ENCODE results near the gene GPATCH3.
"Not testable (repeated sequence)": the region's sequence is repeated elsewhere in the genome, so short reads cannot be mapped to it uniquely, and the experiment has no call there.

The GPATCH3 gene

GRCh38 chr1:26874896-26875295 lies 25.4 kb downstream of the GPATCH3 start:
- Histone ChIP-seq H3K4me3 (ENCODE audit: severe bottlenecking) (no peak overlapping the region), H3K36me3 (ENCODE audit: low read depth) (peaks cover 35% of the 10 kb centered on the region), H3K27me3 (ENCODE audit: insufficient read depth, poor library complexity, severe bottlenecking) (no peaks in the 10 kb centered on the region), H3K9me3 (ENCODE audit: severe bottlenecking) (peaks cover 2% of the 10 kb centered on the region), H3K4me1 (ENCODE audit: insufficient read depth, poor library complexity, severe bottlenecking) (peaks cover 19% of the 10 kb centered on the region), H3K27ac (ENCODE audit: poor library complexity, severe bottlenecking) (peak overlapping the region; percentile 74)
- DNase-seq (ENCODE audit: low spot score) (no peak), ATAC-seq (ENCODE audit: low read depth) (no peak)
- no peak for TF ChIP-seq CTCF (IDR thresholded peaks at IDR 0.05; ENCODE audit: poor library complexity, severe bottlenecking)

DNA sequence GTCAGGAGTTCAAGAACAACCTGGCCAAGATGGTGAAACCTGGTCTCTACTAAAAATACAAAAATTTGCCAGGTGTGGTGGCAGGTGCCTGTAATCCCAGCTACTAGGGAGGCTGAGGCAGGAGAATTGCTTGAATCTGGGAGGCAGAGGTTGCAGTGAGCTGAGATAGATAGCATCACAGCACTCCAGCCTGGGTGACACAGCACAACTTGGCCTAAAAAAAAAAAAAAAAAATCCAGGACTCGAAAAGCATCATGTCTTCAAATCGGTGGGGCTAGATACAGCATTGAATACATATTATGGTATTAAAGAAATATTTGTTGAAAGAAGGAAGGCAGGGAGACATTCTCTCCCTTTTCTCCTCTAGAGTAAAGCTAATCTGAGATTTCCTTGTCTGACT lies 27.2 kb downstream of the GPATCH3 start:
- not testable (repeated sequence) for H3K9me3 ChIP-seq (ENCODE audit: severe bottlenecking); DNase-seq (ENCODE audit: low spot score); H3K4me3 ChIP-seq (ENCODE audit: severe bottlenecking); H3K27me3 ChIP-seq (ENCODE audit: insufficient read depth, poor library complexity, severe bottlenecking); ATAC-seq (ENCODE audit: low read depth)
- Histone ChIP-seq H3K4me1 (ENCODE audit: insufficient read depth, poor library complexity, severe bottlenecking) (peaks cover 19% of the 10 kb centered on the region), H3K36me3 (ENCODE audit: low read depth) (peaks cover 17% of the 10 kb centered on the region), H3K27ac (ENCODE audit: poor library complexity, severe bottlenecking) (peak overlapping the region; percentile 74)

- peak overlapping the region; percentile 80 for H3K4me3 ChIP-seq (ENCODE audit: severe bottlenecking)
- DNase-seq (ENCODE audit: low spot score) (peak; percentile 99), ATAC-seq (ENCODE audit: low read depth) (peak; percentile 70)
- no peak for TF ChIP-seq CTCF (IDR thresholded peaks at IDR 0.05; ENCODE audit: poor library complexity, severe bottlenecking)
- peaks cover 36% of the 10 kb centered on the region for H3K4me1 ChIP-seq (ENCODE audit: insufficient read depth, poor library complexity, severe bottlenecking)
- H3K9me3 ChIP-seq (ENCODE audit: severe bottlenecking): no peaks in the 10 kb centered on the region
- H3K36me3 ChIP-seq (ENCODE audit: low read depth): peaks cover 15% of the 10 kb centered on the region
- H3K27me3 ChIP-seq (ENCODE audit: insufficient read depth, poor library complexity, severe bottlenecking): no peaks in the 10 kb centered on the region
- peak overlapping the region; percentile 98 for H3K27ac ChIP-seq (ENCODE audit: poor library complexity, severe bottlenecking)
Observed at GRCh38 chr1:26864610-26865480, 35.4 kb downstream of the GPATCH3 start.

- Histone ChIP-seq H3K9me3 (ENCODE audit: severe bottlenecking) (no peaks in the 10 kb centered on the region), H3K27me3 (ENCODE audit: insufficient read depth, poor library complexity, severe bottlenecking) (no peaks in the 10 kb centered on the region), H3K27ac (ENCODE audit: poor library complexity, severe bottlenecking) (peak overlapping the region; percentile 98), H3K4me3 (ENCODE audit: severe bottlenecking) (peak overlapping the region; percentile 80), H3K4me1 (ENCODE audit: insufficient read depth, poor library complexity, severe bottlenecking) (peaks cover 47% of the 10 kb centered on the region), H3K36me3 (ENCODE audit: low read depth) (peaks cover 15% of the 10 kb centered on the region)
- ATAC-seq (ENCODE audit: low read depth): no peak
- no peak for TF ChIP-seq CTCF (IDR thresholded peaks at IDR 0.05; ENCODE audit: poor library complexity, severe bottlenecking)
- DNase-seq (ENCODE audit: low spot score): no peak
Observed at GRCh38 chr1:26863685-26864077, 36.6 kb downstream of the GPATCH3 start.

DNA sequence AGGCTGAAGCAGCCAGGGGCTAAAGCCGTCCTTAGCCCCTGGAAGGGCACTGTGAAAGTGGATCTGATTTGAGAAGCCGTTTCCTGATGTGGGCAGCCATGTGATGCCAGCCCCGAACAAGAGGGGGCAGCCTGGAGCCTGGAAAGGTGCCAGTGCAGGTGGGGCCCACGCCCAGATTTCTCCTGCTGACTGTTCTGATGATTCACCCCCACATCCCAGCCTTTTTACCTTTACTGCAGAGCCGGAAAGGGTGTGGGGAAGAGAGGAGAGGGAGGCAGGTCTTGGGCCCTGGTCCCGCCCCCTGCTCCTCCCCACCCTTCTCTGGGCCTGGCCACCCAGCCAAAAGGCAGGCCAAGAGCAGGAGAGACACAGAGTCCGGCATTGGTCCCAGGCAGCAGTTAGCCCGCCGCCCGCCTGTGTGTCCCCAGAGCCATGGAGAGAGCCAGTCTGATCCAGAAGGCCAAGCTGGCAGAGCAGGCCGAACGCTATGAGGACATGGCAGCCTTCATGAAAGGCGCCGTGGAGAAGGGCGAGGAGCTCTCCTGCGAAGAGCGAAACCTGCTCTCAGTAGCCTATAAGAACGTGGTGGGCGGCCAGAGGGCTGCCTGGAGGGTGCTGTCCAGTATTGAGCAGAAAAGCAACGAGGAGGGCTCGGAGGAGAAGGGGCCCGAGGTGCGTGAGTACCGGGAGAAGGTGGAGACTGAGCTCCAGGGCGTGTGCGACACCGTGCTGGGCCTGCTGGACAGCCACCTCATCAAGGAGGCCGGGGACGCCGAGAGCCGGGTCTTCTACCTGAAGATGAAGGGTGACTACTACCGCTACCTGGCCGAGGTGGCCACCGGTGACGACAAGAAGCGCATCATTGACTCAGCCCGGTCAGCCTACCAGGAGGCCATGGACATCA lies 37.2 kb downstream of the GPATCH3 start, which contains the start of gene SFN:
TSS of gene SFN (plus strand) at position 369 of the 904 bp plus-strand sequence. CDS start at position 433, 64 bp downstream.
- Histone ChIP-seq H3K4me1 (ENCODE audit: insufficient read depth, poor library complexity, severe bottlenecking) (peaks cover 54% of the 10 kb centered on the region), H3K27ac (ENCODE audit: poor library complexity, severe bottlenecking) (peak within 1 kb of the TSS; percentile 98), H3K36me3 (ENCODE audit: low read depth) (peaks cover 15% of the 10 kb centered on the region), H3K27me3 (ENCODE audit: insufficient read depth, poor library complexity, severe bottlenecking) (no peaks in the 10 kb centered on the region), H3K9me3 (ENCODE audit: severe bottlenecking) (no peaks in the 10 kb centered on the region), H3K4me3 (ENCODE audit: severe bottlenecking) (peak within 1 kb of the TSS; percentile 80)
- peak; percentile 59 for ATAC-seq (ENCODE audit: low read depth)
- DNase-seq (ENCODE audit: low spot score): peak; percentile 96
- peak; percentile 94 for TF ChIP-seq CTCF (IDR thresholded peaks at IDR 0.05; ENCODE audit: poor library complexity, severe bottlenecking)

All from RWPE2 (cell line).